Liver (tissue), 3 donors: ENCODE measurements around the gene SLC8A3.

Source experiments
- CTCF ChIP-seq: fragments of 150-350 bp; IDR thresholded peaks from 2 replicates; pipeline ENCODE4 v1.5.1; 2017; ENCODE audit warnings: improper control_type of control experiment, low read depth, low read length; ENCODE audit not compliant: missing input control
- FOXA1 ChIP-seq: IDR thresholded peaks from 2 replicates; pipeline ENCODE4 v1.6.1; 2016; ENCODE audit warnings: antibody characterized with exemption
- GABPA ChIP-seq, 2 donors: IDR thresholded peaks in 1 of 2; conservative IDR thresholded peaks in 1 of 2; 2 replicates each; pipeline ENCODE4 v1.6.1; 2016; ENCODE audit warnings: antibody characterized with exemption in 2 of 2, mild to moderate bottlenecking in 1 of 2, moderate library complexity in 1 of 2
- JUND ChIP-seq, 2 donors: IDR thresholded peaks; 2 replicates each; pipeline ENCODE4 v1.6.1; 2016; ENCODE audit warnings: antibody characterized with exemption in 2 of 2
- MAX ChIP-seq: IDR thresholded peaks from 2 replicates; pipeline ENCODE4 v1.6.1; 2016; ENCODE audit warnings: antibody characterized with exemption
- RAD21 ChIP-seq, 2 donors: IDR thresholded peaks; 2 replicates each; pipeline ENCODE4 v1.6.1; 2016; ENCODE audit warnings: antibody characterized with exemption in 2 of 2, mild to moderate bottlenecking in 2 of 2
- REST ChIP-seq: IDR thresholded peaks from 2 replicates; pipeline ENCODE4 v1.6.1; 2016; ENCODE audit warnings: antibody characterized with exemption, mild to moderate bottlenecking
- SP1 ChIP-seq: IDR thresholded peaks from 2 replicates; pipeline ENCODE4 v1.6.1; 2018; ENCODE audit warnings: antibody characterized with exemption, mild to moderate bottlenecking
- YY1 ChIP-seq: IDR thresholded peaks from 2 replicates; pipeline ENCODE4 v1.6.1; 2016; ENCODE audit warnings: antibody characterized with exemption, mild to moderate bottlenecking
- donor health status: healthy.
- donor health status: healthy.

- no peak for TF ChIP-seq GABPA (IDR thresholded peaks at IDR 0.05 in 1 of 2, conservative IDR thresholded peaks at IDR 0.05 in 1 of 2)
- TF ChIP-seq CTCF: no peak
- no peak for TF ChIP-seq RAD21 (IDR thresholded peaks at IDR 0.05)
- TF ChIP-seq SP1: no peak
- TF ChIP-seq JUND (IDR thresholded peaks at IDR 0.05): no peak
- no peak for TF ChIP-seq REST
- TF ChIP-seq YY1: no peak
- no peak for TF ChIP-seq MAX
- no peak for TF ChIP-seq FOXA1
Measured at GRCh38 chr14:70123796-70124195, 65.0 kb downstream of the SLC8A3 start.
